H9 (cell line): Measurements from ENCODE around the gene HEATR9. TPM values are rescaled to one million over a fixed set of nuclear protein-coding genes. Genes with fewer than 3 reads are reported as not detected.

Experiments used
- DNase-seq: peaks from one replicate; pipeline ENCODE4 v3.0.0-alpha.2; 2017
- H2AFZ ChIP-seq: one replicate; pipeline ENCODE4 v1.6.1; 2013; ENCODE audit warnings: mild to moderate bottlenecking, low read length, control low read depth, moderate library complexity
- H2AK5ac ChIP-seq: 2 replicates; pipeline ENCODE4 v1.6.1; 2013; ENCODE audit warnings: low read length, control low read depth, mixed read lengths; ENCODE audit not compliant: insufficient read length
- H2BK120ac ChIP-seq: one replicate; pipeline ENCODE4 v1.6.1; 2013; ENCODE audit warnings: low read depth, mild to moderate bottlenecking, low read length, control low read depth, inconsistent platforms; ENCODE audit not compliant: poor library complexity, severe bottlenecking
- H2BK12ac ChIP-seq: 2 replicates; pipeline ENCODE4 v1.6.1; 2013; ENCODE audit warnings: low read length, control low read depth, mixed read lengths, low read depth; ENCODE audit not compliant: insufficient read length
- H2BK15ac ChIP-seq: 2 replicates; pipeline ENCODE4 v1.6.1; 2013; ENCODE audit warnings: low read depth, low read length, control low read depth
- H2BK20ac ChIP-seq: one replicate; pipeline ENCODE4 v1.6.1; 2013; ENCODE audit warnings: low read depth, mild to moderate bottlenecking, low read length, control low read depth, inconsistent platforms; ENCODE audit not compliant: poor library complexity, severe bottlenecking
- H2BK5ac ChIP-seq: 2 replicates; pipeline ENCODE4 v1.6.1; 2013; ENCODE audit warnings: low read length, control low read depth, mixed read lengths; ENCODE audit not compliant: insufficient read length
- H3K14ac ChIP-seq: 2 replicates; pipeline ENCODE4 v1.6.1; 2013; ENCODE audit warnings: low read length, control low read depth; ENCODE audit not compliant: insufficient read depth
- H3K18ac ChIP-seq: 2 replicates; pipeline ENCODE4 v1.6.1; 2013; ENCODE audit warnings: low read depth, mild to moderate bottlenecking, mixed read lengths, low read length, control low read depth; ENCODE audit not compliant: insufficient read length
- H3K23ac ChIP-seq: 2 replicates; pipeline ENCODE4 v1.6.1; 2013; ENCODE audit warnings: low read length, control low read depth, mixed read lengths, low read depth; ENCODE audit not compliant: insufficient read length
- H3K23me2 ChIP-seq: 2 replicates; pipeline ENCODE4 v1.6.1; 2013; ENCODE audit warnings: low read depth, mild to moderate bottlenecking, mixed read lengths, low read length, control low read depth; ENCODE audit not compliant: insufficient read length, poor library complexity, severe bottlenecking
- H3K27ac ChIP-seq: 2 replicates; pipeline ENCODE4 v1.5.1; 2013; ENCODE audit warnings: low read length, control low read depth, mixed read lengths, low read depth; ENCODE audit not compliant: insufficient read length
- H3K27me3 ChIP-seq: 2 replicates; pipeline ENCODE4 v1.6.1; 2013; ENCODE audit warnings: low read length, control low read depth, inconsistent platforms; ENCODE audit not compliant: insufficient read depth
- H3K4ac ChIP-seq: 2 replicates; pipeline ENCODE4 v1.6.1; 2013; ENCODE audit warnings: low read depth, mild to moderate bottlenecking, control low read depth, inconsistent platforms, low read length, moderate library complexity
- H3K4me1 ChIP-seq: 2 replicates; pipeline ENCODE4 v1.6.1; 2013; ENCODE audit warnings: low read length, control low read depth, inconsistent platforms; ENCODE audit not compliant: insufficient read depth
- H3K4me2 ChIP-seq: 2 replicates; pipeline ENCODE4 v1.6.1; 2013; ENCODE audit warnings: low read length, control low read depth, mixed read lengths; ENCODE audit not compliant: insufficient read length, insufficient read depth
- H3K56ac ChIP-seq: 2 replicates; pipeline ENCODE4 v1.6.1; 2013; ENCODE audit warnings: low read depth, mild to moderate bottlenecking, mixed read lengths, low read length, control low read depth; ENCODE audit not compliant: insufficient read length
- H3K79me1 ChIP-seq: 2 replicates; pipeline ENCODE4 v1.6.1; 2013; ENCODE audit warnings: low read depth, mild to moderate bottlenecking, moderate library complexity, low read length, control low read depth, inconsistent platforms; ENCODE audit not compliant: insufficient read depth, poor library complexity, severe bottlenecking
- H3K79me2 ChIP-seq: 2 replicates; pipeline ENCODE4 v1.6.1; 2013; ENCODE audit warnings: low read length, control low read depth, inconsistent platforms; ENCODE audit not compliant: insufficient read depth
- H3K9ac ChIP-seq: 2 replicates; pipeline ENCODE4 v1.6.1; 2013; ENCODE audit warnings: low read length, control low read depth, mixed read lengths; ENCODE audit not compliant: insufficient read length; ENCODE audit errors: extremely low read depth
- H3K9me3 ChIP-seq: one replicate; pipeline ENCODE4 v1.6.1; 2013; ENCODE audit warnings: low read depth, low read length, inconsistent platforms; ENCODE audit not compliant: control insufficient read depth
- H3T11ph ChIP-seq: one replicate; pipeline ENCODE4 v1.6.1; 2013; ENCODE audit warnings: mild to moderate bottlenecking, low read length, control low read depth, inconsistent platforms
- H4K20me1 ChIP-seq: one replicate; pipeline ENCODE4 v1.6.1; 2013; ENCODE audit not compliant: control insufficient read depth, insufficient read length, insufficient read depth
- H4K5ac ChIP-seq: 2 replicates; pipeline ENCODE4 v1.6.1; 2013; ENCODE audit warnings: low read depth, mild to moderate bottlenecking, mixed read lengths, low read length, control low read depth; ENCODE audit not compliant: insufficient read length
- H4K8ac ChIP-seq: replicated peaks from 2 replicates; pipeline ENCODE4 v1.6.1; 2013; ENCODE audit warnings: low read length, control low read depth, mixed read lengths, low read depth; ENCODE audit not compliant: insufficient read length
- H4K91ac ChIP-seq: 2 replicates; pipeline ENCODE4 v1.6.1; 2013; ENCODE audit warnings: low read depth, mild to moderate bottlenecking, moderate library complexity, mixed read lengths, low read length, control low read depth; ENCODE audit not compliant: insufficient read length
- H3K27ac Mint-ChIP-seq, 3 experiments: 2 replicates in 2 of 3; 3 replicates in 1 of 3; pipeline ENCODE4 v1.8.0; 2020 to 2021; ENCODE audit warnings: mixed read lengths in 3 of 3, mild to moderate bottlenecking in 1 of 3, moderate library complexity in 1 of 3
- H3K27me3 Mint-ChIP-seq: 2 replicates; pipeline ENCODE4 v1.8.0; 2021; ENCODE audit warnings: low read depth, mild to moderate bottlenecking, moderate library complexity, mixed read lengths
- H3K36me3 Mint-ChIP-seq, 3 experiments: 2 replicates in 2 of 3; 3 replicates in 1 of 3; pipeline ENCODE4 v1.8.0; 2020 to 2021; ENCODE audit warnings: low read depth in 3 of 3, mixed read lengths in 3 of 3; ENCODE audit not compliant: insufficient read depth in 1 of 3
- H3K4me1 Mint-ChIP-seq, 2 experiments: 2 replicates each; pipeline ENCODE4 v1.8.0; 2020; ENCODE audit warnings: mixed read lengths in 2 of 2
- H3K4me3 Mint-ChIP-seq, 2 experiments: 2 replicates in 1 of 2; 3 replicates in 1 of 2; pipeline ENCODE4 v1.8.0; 2020 to 2021; ENCODE audit warnings: mild to moderate bottlenecking in 2 of 2, mixed read lengths in 2 of 2, moderate library complexity in 1 of 2
- H3K9me3 Mint-ChIP-seq, 2 experiments: 2 replicates in 1 of 2; 3 replicates in 1 of 2; pipeline ENCODE4 v1.8.0; 2020; ENCODE audit warnings: mild to moderate bottlenecking in 2 of 2, mixed read lengths in 2 of 2, moderate library complexity in 1 of 2
- CTCF ChIP-seq: fragments of 200-600 bp; sonication (generic); conservative IDR thresholded peaks from 3 replicates; pipeline ENCODE4 v1.8.0; 2021; ENCODE audit warnings: antibody characterized with exemption, mild to moderate bottlenecking
- WGBS: extraction: QIAGEN DNeasy Blood & Tissue Kit; methylation state at CpG from one replicate; pipeline ENCODE4 v1.1.7; 2013; ENCODE audit warnings: missing lambda C conversion rate, low lambda C conversion rate, mixed read lengths; ENCODE audit not compliant: insufficient read length; ENCODE audit errors: extremely low coverage; 5-methylcytosine and 5-hydroxymethylcytosine counted together
- total RNA-seq: library from RNA; stranded (reverse); gene quantifications from 2 replicates; pipeline ENCODE4 v1.2.1, GENCODE V29; 2021

The HEATR9 gene
- total RNA-seq, 1 experiment from 2014 or later: not detected

GRCh38 chr17:35876534-35876933 lies 7.8 kb upstream of the HEATR9 start:
- no peak overlapping the region for H2AFZ ChIP-seq
- no CpG with 5 or more reads among the region's 3 CpGs for WGBS
- no peak overlapping the region for H2BK120ac ChIP-seq
- no peak for TF ChIP-seq CTCF
- no peak overlapping the region for H3K23ac ChIP-seq
- no peaks in the 10 kb centered on the region for H4K20me1 ChIP-seq
- no peak overlapping the region for H3K4me2 ChIP-seq
- peaks cover 3% of the 10 kb centered on the region; the same call in 1 of the 2 replicates for H3K4me1 ChIP-seq
- no peak overlapping the region for H2AK5ac ChIP-seq
- no peaks in the 10 kb centered on the region for H3K36me3 Mint-ChIP-seq
- H3K18ac ChIP-seq: no peak overlapping the region
- H2BK20ac ChIP-seq: no peak overlapping the region
- no peaks in the 10 kb centered on the region for H3K79me1 ChIP-seq
- no peak overlapping the region for H2BK15ac ChIP-seq
- H3K27ac Mint-ChIP-seq: no peak overlapping the region
- no peaks in the 10 kb centered on the region for H3K79me2 ChIP-seq
- DNase-seq: no peak
- no peaks in the 10 kb centered on the region for H3K9me3 Mint-ChIP-seq
- no peak overlapping the region for H3K14ac ChIP-seq
- peaks cover 4 to 5% of the 10 kb centered on the region in 2 experiments for H3K4me1 Mint-ChIP-seq
- H3K27me3 Mint-ChIP-seq: peaks cover 1% of the 10 kb centered on the region; the same call in 1 of the 2 replicates
- no peaks in the 10 kb centered on the region for H3K27me3 ChIP-seq
- H4K91ac ChIP-seq: no peak overlapping the region
- H4K8ac ChIP-seq: no peak overlapping the region
- no peak overlapping the region for H3K56ac ChIP-seq
- H3K4ac ChIP-seq: no peak overlapping the region
- no peaks in the 10 kb centered on the region for H3K9me3 ChIP-seq
- no peak overlapping the region for H3K27ac ChIP-seq
- H3K4me3 Mint-ChIP-seq: no peak overlapping the region
- H3K9ac ChIP-seq: no peak overlapping the region
- no peak overlapping the region for H3T11ph ChIP-seq
- H4K5ac ChIP-seq: no peak overlapping the region
- no peak overlapping the region for H2BK5ac ChIP-seq
- H3K23me2 ChIP-seq: no peaks in the 10 kb centered on the region
- H2BK12ac ChIP-seq: no peak overlapping the region
